MCF 10A (cell line): ENCODE measurements around the gene HOXA7. TPM values are rescaled to one million over a fixed set of nuclear protein-coding genes. Genes with fewer than 3 reads are reported as not detected.
A peak's percentile ranks its signal among the peaks of the same experiment; 100 is the strongest.

ENCODE experiments used
- BruUV-seq: library from RNA; stranded (reverse); fragments of 400-500 nt; replicated peaks from 2 replicates; lab custom pipeline; 2021; lab: Mats Ljungman, UMichigan
- CTCF ChIA-PET: fragments of 300-600 bp; sonication (Branson Sonifier 250); formaldehyde crosslinking; extraction: SDS; loops from one replicate; lab custom pipeline; 2021; ENCODE audit warnings: antibody characterized with exemption, inconsistent platforms; lab: Yijun Ruan, JAX
- POLR2A ChIA-PET: fragments of 300-600, 350-650 bp; sonication (Branson Sonifier 250); formaldehyde crosslinking; extraction: SDS; loops from one replicate; lab custom pipeline; 2020; ENCODE audit warnings: antibody characterized with exemption, inconsistent platforms; lab: Yijun Ruan, JAX
- DNase-seq: peaks from one replicate; pipeline ENCODE4 v3.0.0-alpha.2; 2018; ENCODE audit not compliant: unreplicated experiment
- H3K27ac Mint-ChIP-seq: one replicate; pipeline ENCODE4 v1.8.0; 2022; ENCODE audit warnings: mild to moderate bottlenecking, low read depth, mixed read lengths; ENCODE audit not compliant: unreplicated experiment
- H3K27me3 Mint-ChIP-seq: one replicate; pipeline ENCODE4 v1.8.0; 2022; ENCODE audit warnings: mixed read lengths; ENCODE audit not compliant: insufficient read depth, unreplicated experiment
- H3K36me3 Mint-ChIP-seq: one replicate; pipeline ENCODE4 v1.8.0; 2022; ENCODE audit warnings: mild to moderate bottlenecking, moderate library complexity, mixed read lengths; ENCODE audit not compliant: insufficient read depth, unreplicated experiment
- H3K4me1 Mint-ChIP-seq: one replicate; pipeline ENCODE4 v1.8.0; 2022; ENCODE audit warnings: mixed read lengths; ENCODE audit not compliant: insufficient read depth, unreplicated experiment
- H3K4me3 Mint-ChIP-seq: one replicate; pipeline ENCODE4 v1.8.0; 2022; ENCODE audit warnings: mild to moderate bottlenecking, moderate library complexity, mixed read lengths; ENCODE audit not compliant: unreplicated experiment
- H3K9me3 Mint-ChIP-seq: one replicate; pipeline ENCODE4 v1.8.0; 2022; ENCODE audit warnings: mixed read lengths; ENCODE audit not compliant: unreplicated experiment
- CTCF ChIP-seq: fragments of 200-600 bp; IDR thresholded peaks from one replicate; pipeline ENCODE4 v1.8.0; 2022; ENCODE audit warnings: antibody characterized with exemption, mild to moderate bottlenecking; ENCODE audit not compliant: unreplicated experiment
- intact Hi-C: fragments of 100-400 bp; cut with micrococcal nuclease; formaldehyde crosslinking; loops from 2 replicates; pipeline ENCODE4 v1.14.1; 2022
- total RNA-seq: library from RNA; stranded (reverse); gene quantifications from 2 replicates; pipeline ENCODE4 v1.2.3, GENCODE V29; 2022

Gene HOXA7
- total RNA-seq, 1 experiment from 2014 or later, result 0.44 TPM

- Mint-ChIP-seq H3K4me3 (peak overlapping the region; percentile 84), H3K27me3 (no peaks in the 10 kb centered on the region), H3K27ac (peak overlapping the region; percentile 72), H3K9me3 (no peaks in the 10 kb centered on the region), H3K36me3 (peaks cover 13% of the 10 kb centered on the region), H3K4me1 (peaks cover 13% of the 10 kb centered on the region)
- TF ChIP-seq CTCF, result no peak
- intact Hi-C loops, result no loop called here
- POLR2A ChIA-PET, result interaction anchor here (0.6 to 5.1 kb wide), 12 partner anchors 7 to 590 kb away, joined by 3 to 65 read pairs (median 12); partner anchors contain the start of genes HOXA5, HOXA6 and TAX1BP1
- CTCF ChIA-PET, result interaction anchor here (0.7 kb wide), 2 partner anchors 64 to 310 kb away, joined by 3 read pairs; no protein-coding TSS in a partner anchor
- peak; percentile 61 for DNase-seq
- no TSS peak for BruUV-seq
These were observed 8.1 kb upstream of the HOXA7 start for GRCh38 chr7:27164367-27165088.

GRCh38 chr7:27164045-27164366 lies 7.5 kb upstream of the HOXA7 start:
- no peak for TF ChIP-seq CTCF
- DNase-seq, result no peak
- Mint-ChIP-seq H3K27me3 (no peaks in the 10 kb centered on the region), H3K9me3 (no peaks in the 10 kb centered on the region), H3K27ac (peak overlapping the region; percentile 72), H3K36me3 (peaks cover 15% of the 10 kb centered on the region), H3K4me3 (peak overlapping the region; percentile 84), H3K4me1 (peaks cover 12% of the 10 kb centered on the region)
- BruUV-seq, result no TSS peak
- ChIA-PET CTCF (interaction anchor here (0.7 kb wide), 2 partner anchors 64 to 309 kb away, joined by 3 read pairs; no protein-coding TSS in a partner anchor), POLR2A (interaction anchor here (0.6 to 5.1 kb wide), 11 partner anchors 8 to 590 kb away, joined by 3 to 65 read pairs (median 18); partner anchors contain the start of genes HOXA5, HOXA6 and TAX1BP1)
- intact Hi-C loops, result no loop called here

GRCh38 chr7:27163288-27164044 lies 7.0 kb upstream of the HOXA7 start:
- ChIA-PET POLR2A (interaction anchor here (0.6 to 5.1 kb wide), 17 partner anchors 8 to 962 kb away, joined by 3 to 65 read pairs (median 7); partner anchors contain the start of genes CBX3, HOXA4, HOXA5 and HOXA6), CTCF (interaction anchor here (0.7 to 3.5 kb wide), 12 partner anchors 8 to 1116 kb away, joined by 3 to 57 read pairs (median 4); partner anchors contain the start of genes HOXA3, HOXA5 and HOXA6)
- Mint-ChIP-seq H3K9me3 (no peaks in the 10 kb centered on the region), H3K27me3 (no peaks in the 10 kb centered on the region), H3K36me3 (peaks cover 15% of the 10 kb centered on the region), H3K4me3 (peak overlapping the region; percentile 84), H3K4me1 (peaks cover 7% of the 10 kb centered on the region), H3K27ac (peak overlapping the region; percentile 72)
- TSS peak; percentile 54 for BruUV-seq
- intact Hi-C loops, result no loop called here
- no peak for TF ChIP-seq CTCF
- DNase-seq, result peak; percentile 38
